IMR-90 (cell line): ENCODE results near the gene WDR70. TPM values are rescaled to one million over a fixed set of nuclear protein-coding genes. Genes with fewer than 3 reads are reported as not detected.
A peak's percentile ranks its signal among the peaks of the same experiment; 100 is the strongest.

Experiments used
- ATAC-seq: fragments of 200-7000 bp; cut with Tn5 transposase; 2 replicates; pipeline ENCODE4 v1.9.1; 2020; ENCODE audit warnings: low read depth, mild to moderate bottlenecking, moderate library complexity
- BruUV-seq: library from RNA; stranded (reverse); fragments of 400-500 nt; replicated peaks from 2 replicates; lab custom pipeline; 2021; lab: Mats Ljungman, UMichigan
- CTCF ChIA-PET: fragments of 300-600 bp; formaldehyde crosslinking; extraction: SDS; loops from one replicate; lab custom pipeline; 2021; ENCODE audit warnings: antibody characterized with exemption; lab: Yijun Ruan, JAX
- POLR2A ChIA-PET: fragments of 300-600 bp; sonication (Branson Sonifier 250); formaldehyde crosslinking; loops from one replicate; lab custom pipeline; 2022; ENCODE audit warnings: antibody characterized with exemption; ENCODE audit not compliant: unreplicated experiment; lab: Charles Lee
- DNase-seq: peaks from one replicate; pipeline ENCODE4 v3.0.0; 2013
- H2AFZ ChIP-seq: replicated peaks from 2 replicates; pipeline ENCODE3; 2013; ENCODE audit warnings: low read length, mild to moderate bottlenecking; ENCODE audit not compliant: poor library complexity
- H2AK5ac ChIP-seq: 2 replicates; pipeline ENCODE4 v1.6.1; 2013; ENCODE audit warnings: low read depth, low read length, inconsistent platforms
- H2AK9ac ChIP-seq: replicated peaks from 2 replicates; pipeline ENCODE3; 2013; ENCODE audit warnings: mild to moderate bottlenecking, low read depth, low read length, moderate library complexity; ENCODE audit not compliant: poor library complexity
- H2BK120ac ChIP-seq: 2 replicates; pipeline ENCODE4 v1.6.1; 2013; ENCODE audit warnings: low read depth, low read length, inconsistent platforms
- H2BK15ac ChIP-seq: 3 replicates; pipeline ENCODE4 v1.6.1; 2013; ENCODE audit warnings: low read depth, low read length, inconsistent platforms
- H2BK20ac ChIP-seq: 2 replicates; pipeline ENCODE4 v1.6.1; 2013; ENCODE audit warnings: low read depth, mild to moderate bottlenecking, inconsistent platforms, low read length, moderate library complexity
- H2BK5ac ChIP-seq: 2 replicates; pipeline ENCODE4 v1.6.1; 2013; ENCODE audit warnings: mild to moderate bottlenecking, low read depth, low read length, inconsistent platforms; ENCODE audit not compliant: poor library complexity, severe bottlenecking
- H3K14ac ChIP-seq: replicated peaks from 2 replicates; pipeline ENCODE4 v1.6.1; 2013; ENCODE audit warnings: low read depth, low read length, inconsistent platforms
- H3K18ac ChIP-seq: 2 replicates; pipeline ENCODE4 v1.6.1; 2013; ENCODE audit warnings: low read depth, low read length, control low read depth
- H3K23ac ChIP-seq: 2 replicates; pipeline ENCODE4 v1.6.1; 2013; ENCODE audit warnings: low read depth, low read length, inconsistent platforms
- H3K27ac ChIP-seq: 2 replicates; pipeline ENCODE4 v1.5.1; 2013; ENCODE audit warnings: mild to moderate bottlenecking, control low read depth, low read length; ENCODE audit not compliant: insufficient read depth
- H3K27me3 ChIP-seq: 2 replicates; pipeline ENCODE4 v1.6.1; 2013; ENCODE audit warnings: low read length; ENCODE audit not compliant: control insufficient read depth, insufficient read depth
- H3K36me3 ChIP-seq: 2 replicates; pipeline ENCODE4 v1.6.1; 2013; ENCODE audit warnings: low read length, mixed read lengths; ENCODE audit not compliant: control insufficient read depth, insufficient read depth
- H3K4ac ChIP-seq: 2 replicates; pipeline ENCODE4 v1.6.1; 2013; ENCODE audit warnings: low read depth, low read length, inconsistent platforms
- H3K4me1 ChIP-seq: 2 replicates; pipeline ENCODE4 v1.6.1; 2013; ENCODE audit warnings: low read length, mixed read lengths; ENCODE audit not compliant: control insufficient read depth, insufficient read depth
- H3K4me2 ChIP-seq: 2 replicates; pipeline ENCODE4 v1.6.1; 2013; ENCODE audit warnings: low read depth, mild to moderate bottlenecking, control low read depth, low read length, moderate library complexity
- H3K4me3 ChIP-seq: 2 replicates; pipeline ENCODE4 v1.5.1; 2013; ENCODE audit warnings: low read depth, mild to moderate bottlenecking, control low read depth, low read length, moderate library complexity; ENCODE audit not compliant: insufficient read depth
- H3K56ac ChIP-seq: 2 replicates; pipeline ENCODE4 v1.6.1; 2013; ENCODE audit warnings: low read length, inconsistent platforms; ENCODE audit not compliant: insufficient read depth; ENCODE audit errors: extremely low read depth
- H3K79me1 ChIP-seq, 2 experiments: 2 replicates each; pipeline ENCODE4 v1.6.1; 2013; ENCODE audit warnings: low read length in 2 of 2, inconsistent platforms in 1 of 2, low read depth in 1 of 2
- H3K9ac ChIP-seq: 2 replicates; pipeline ENCODE4 v1.6.1; 2013; ENCODE audit warnings: low read depth, low read length, control low read depth
- H3K9me1 ChIP-seq: 2 replicates; pipeline ENCODE4 v1.6.1; 2013; ENCODE audit warnings: low read length, inconsistent platforms; ENCODE audit not compliant: insufficient read depth
- H3K9me3 ChIP-seq: 2 replicates; pipeline ENCODE4 v1.6.1; 2013; ENCODE audit warnings: low read length; ENCODE audit not compliant: control insufficient read depth, insufficient read depth
- H4K20me1 ChIP-seq: 2 replicates; pipeline ENCODE4 v1.6.1; 2013; ENCODE audit warnings: low read length, inconsistent platforms; ENCODE audit not compliant: insufficient read depth
- H4K5ac ChIP-seq: 2 replicates; pipeline ENCODE4 v1.6.1; 2013; ENCODE audit warnings: mild to moderate bottlenecking, low read depth, low read length, control low read depth
- H4K8ac ChIP-seq, 2 experiments: 2 replicates each; pipeline ENCODE4 v1.6.1; 2013; ENCODE audit warnings: low read depth in 2 of 2, low read length in 2 of 2, control low read depth in 1 of 2, inconsistent platforms in 1 of 2
- H4K91ac ChIP-seq: 2 replicates; pipeline ENCODE4 v1.6.1; 2013; ENCODE audit warnings: low read depth, low read length, inconsistent platforms; ENCODE audit not compliant: insufficient read depth
- CEBPB ChIP-seq: IDR thresholded peaks from 2 replicates; pipeline ENCODE4 v1.6.1; 2012; ENCODE audit warnings: low read depth, low read length, improper control_type of control experiment
- WGBS, 2 experiments: methylation state at CpG; one replicate each; pipeline versions ENCODE4 v1.1.5 to v1.1.7; 2013; ENCODE audit warnings: missing lambda C conversion rate in 2 of 2; ENCODE audit not compliant: insufficient read length in 1 of 2; ENCODE audit errors: extremely low coverage in 2 of 2; 5-methylcytosine and 5-hydroxymethylcytosine counted together
- dilution Hi-C: fragments of 300-500 bp; cut with HindIII; formaldehyde crosslinking; loops from one replicate; pipeline ENCODE4 v1.14.3; 2018; ENCODE audit warnings: low sequenced_read_pairs; ENCODE audit not compliant: unreplicated experiment
- in situ Hi-C: fragments of 300-500 bp; cut with MboI; formaldehyde crosslinking; loops from 3 replicates; pipeline ENCODE4 v1.14.3; 2019; ENCODE audit warnings: low sequenced_read_pairs, inconsistent platforms, mixed read lengths
- intact Hi-C: fragments of 100-400 bp; cut with micrococcal nuclease; formaldehyde crosslinking; loops from 2 replicates; pipeline ENCODE4 v1.10.0; 2022
- polyA plus RNA-seq, 3 experiments: library from polyadenylated mRNA; depleted of rRNA; stranded (reverse); fragments of >200 nt; gene quantifications; 2 replicates each; pipeline ENCODE4 v1.2.3, GENCODE V29; 2012; ENCODE audit warnings: low replicate concordance in 1 of 3
- total RNA-seq: library from RNA; depleted of rRNA; stranded (reverse); fragments of >200 nt; gene quantifications from 2 replicates; pipeline ENCODE4 v1.2.3, GENCODE V29; 2012

The WDR70 gene
- total and polyA plus RNA-seq, 2 of the 4 experiments (the other 2 are of a cell fraction), result 16.7 to 29.9 TPM

DNA sequence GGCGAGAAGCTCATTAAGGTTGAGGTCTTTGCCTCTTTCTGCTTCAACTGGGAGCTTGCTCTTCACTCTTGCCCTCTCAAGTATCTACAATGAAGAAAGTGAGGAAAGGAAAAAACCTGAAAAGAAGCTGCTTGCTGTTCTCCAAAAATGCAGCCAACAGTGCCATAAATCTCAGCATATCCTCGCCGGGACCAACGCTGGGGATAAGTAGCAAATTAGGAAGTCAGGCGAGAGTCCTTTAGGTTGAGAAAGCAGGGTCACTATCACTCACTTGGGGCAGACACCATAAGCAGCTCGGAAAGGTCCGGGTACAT, 8.6 kb upstream of the WDR70 start:
- Histone ChIP-seq H3K4me1 (peaks cover 3% of the 10 kb centered on the region; the same call in 1 of the 2 replicates), H2AFZ (peak overlapping the region; percentile 96), H3K56ac (peak overlapping the region; percentile 63), H3K79me1 (peaks cover 0 to 19% of the 10 kb centered on the region in 2 experiments; a peak in 2 of 4 replicates), H3K4me3 (peak overlapping the region; percentile 94), H4K5ac (peak overlapping the region; percentile 93), H4K91ac (peak overlapping the region; percentile 16), H3K9me3 (no peaks in the 10 kb centered on the region), H2AK5ac (peak overlapping the region; percentile 44; the same call in 1 of the 2 replicates), H2AK9ac (peak overlapping the region; percentile 66), H2BK120ac (no peak overlapping the region), H3K18ac (no peak overlapping the region), H4K8ac (peak overlapping the region; percentile 76 to 90), H2BK15ac (no peak overlapping the region), H2BK20ac (no peak overlapping the region), H4K20me1 (peaks cover 3% of the 10 kb centered on the region; the same call in 1 of the 2 replicates), H3K9me1 (no peaks in the 10 kb centered on the region), H3K14ac (no peak overlapping the region), H3K27me3 (no peaks in the 10 kb centered on the region), H3K4me2 (peak overlapping the region; percentile 96), H3K4ac (peak overlapping the region; percentile 68), H3K9ac (peak overlapping the region; percentile 87), H3K36me3 (no peaks in the 10 kb centered on the region; the same call in 1 of the 2 replicates), H3K27ac (peak overlapping the region; percentile 60), H2BK5ac (peak overlapping the region; percentile 39), H3K23ac (peak overlapping the region; percentile 46; the same call in 1 of the 2 replicates)
- intact Hi-C loops, result no loop called here
- dilution Hi-C loops, result no loop called here
- in situ Hi-C loops, result no loop called here
- DNase-seq (no peak), ATAC-seq (peak; percentile 55; the same call in 1 of the 2 replicates)
- TSS peak; percentile 62 for BruUV-seq
- POLR2A ChIA-PET, result no interaction called here
- CTCF ChIA-PET, result no interaction called here
- TF ChIP-seq CEBPB, result no peak
- 10% methylated on average over 2 of the region's 7 CpGs; no CpG with 5 or more reads in 1 of the 2 experiments for WGBS, 2 experiments
